Ovary (tissue), 3 donors: Measurements from ENCODE around the gene HNRNPA1L2.

Experiments
- CTCF ChIP-seq, 3 donors: fragments of 450-650 bp in 2 of 3; fragments of 200-600 bp in 1 of 3; IDR thresholded peaks; one replicate each; pipeline versions ENCODE4 v1.5.1 to v1.8.0; 2016 to 2022; ENCODE audit warnings: antibody characterized with exemption in 3 of 3, mild to moderate bottlenecking in 1 of 3
- EP300 ChIP-seq: sonication (generic); formaldehyde crosslinking; IDR thresholded peaks from one replicate; pipeline ENCODE4 v1.6.1; 2017; ENCODE audit warnings: antibody characterized with exemption
- POLR2A ChIP-seq: fragments of 450-650 bp; IDR thresholded peaks from one replicate; pipeline ENCODE4 v1.6.1; 2017; ENCODE audit warnings: antibody characterized with exemption, mild to moderate bottlenecking, moderate library complexity
- donor health status: DM: no; HTN: no; CAD: no.

- TF ChIP-seq CTCF (IDR thresholded peaks at IDR 0.05), result no peak
- no peak for TF ChIP-seq EP300
- TF ChIP-seq POLR2A, result no peak
These were observed 22.0 kb downstream of the HNRNPA1L2 start for GRCh38 chr13:52664272-52664671.
